Sigmoid colon (tissue), 7 donors: ENCODE measurements around the gene C1orf198. TPM values are rescaled to one million over a fixed set of nuclear protein-coding genes. Genes with fewer than 3 reads are reported as not detected.
A peak's percentile ranks its signal among the peaks of the same experiment; 100 is the strongest.

Source experiments
- DNase-seq: peaks from one replicate; pipeline ENCODE4 v3.0.0-alpha.2; 2019
- H3K27ac ChIP-seq, 4 donors: fragments of 200-600 bp; sonication (generic); one replicate each; pipeline ENCODE4 v1.5.1; 2016 to 2019; ENCODE audit warnings: mild to moderate bottlenecking in 1 of 4
- H3K27me3 ChIP-seq, 3 donors: fragments of 200-600 bp; sonication (generic); one replicate each; pipeline ENCODE4 v1.5.1; 2019; ENCODE audit warnings: mild to moderate bottlenecking in 1 of 3
- H3K36me3 ChIP-seq, 4 donors: fragments of 200-600 bp; sonication (generic); one replicate each; pipeline ENCODE4 v1.5.1; 2016 to 2019
- H3K4me1 ChIP-seq, 4 donors: fragments of 200-600 bp; sonication (generic); one replicate each; pipeline ENCODE4 v1.5.1; 2017 to 2019
- H3K4me3 ChIP-seq, 4 donors: fragments of 200-600 bp; sonication (generic); one replicate each; pipeline ENCODE4 v1.5.1; 2017 to 2019; ENCODE audit warnings: mild to moderate bottlenecking in 2 of 4, moderate library complexity in 1 of 4
- H3K9me3 ChIP-seq, 4 donors: fragments of 200-600 bp in 3 of 4; sonication (generic) in 3 of 4; one replicate each; pipeline versions ENCODE4 v1.5.1 to v1.6.1; 2013 to 2019
- CTCF ChIP-seq, 4 experiments: fragments of 450-650 bp in 3 of 4; fragments of 200-600 bp in 1 of 4; IDR thresholded peaks; one replicate each; pipeline ENCODE4 v1.5.1; 2016 to 2019; ENCODE audit warnings: antibody characterized with exemption in 4 of 4, mild to moderate bottlenecking in 3 of 4, moderate library complexity in 2 of 4
- EP300 ChIP-seq, 4 donors: sonication (generic); formaldehyde crosslinking; IDR thresholded peaks; one replicate each; pipeline ENCODE4 v1.6.1; 2017; ENCODE audit warnings: antibody characterized with exemption in 4 of 4
- POLR2A ChIP-seq, 2 donors: fragments of 450-650 bp; IDR thresholded peaks; one replicate each; pipeline ENCODE4 v1.6.1; 2016; ENCODE audit warnings: antibody characterized with exemption in 2 of 2, mild to moderate bottlenecking in 2 of 2, moderate library complexity in 2 of 2
- POLR2AphosphoS5 ChIP-seq, 4 donors: sonication (generic); formaldehyde crosslinking; IDR thresholded peaks; one replicate each; pipeline ENCODE4 v1.6.1; 2017; ENCODE audit warnings: antibody characterized with exemption in 4 of 4
- WGBS, 2 donors: extraction: QIAGEN DNeasy Blood & Tissue Kit; methylation state at CpG; one replicate each; pipeline ENCODE4 v1.1.7; 2013; 5-methylcytosine and 5-hydroxymethylcytosine counted together
- intact Hi-C: fragments of 100-400 bp; cut with DNase I; formaldehyde crosslinking; loops from one replicate; pipeline ENCODE4 v1.15.1; 2023
- polyA plus RNA-seq, 3 donors: library from polyadenylated mRNA; stranded (reverse); fragments of 200-250 nt; gene quantifications; one replicate each; pipeline ENCODE4 v1.2.3, GENCODE V29; 2013
- total RNA-seq, 4 donors: library from RNA; depleted of rRNA; stranded (reverse); fragments of >200 nt; gene quantifications; one replicate each; pipeline ENCODE4 v1.1.0, GENCODE V29; 2016
- donor health status: healthy with polysubstance abuse.
- donor health status: Bipolar disorder and iron deficiency.
- donor health status: healthy.

Gene C1orf198
- total and polyA plus RNA-seq, 7 donors = 4.9 to 63.5 (median 42.1) TPM

GRCh38 chr1:230823931-230824381, 44.4 kb downstream of the C1orf198 start:
- 65 to 71% methylated on average over 3 of the region's 3 CpGs for WGBS, 2 donors
- no peak for TF ChIP-seq POLR2AphosphoS5 (IDR thresholded peaks at IDR 0.05)
- TF ChIP-seq CTCF (IDR thresholded peaks at IDR 0.05) = no peak
- no peak for TF ChIP-seq POLR2A (IDR thresholded peaks at IDR 0.05)
- no peak for TF ChIP-seq EP300 (IDR thresholded peaks at IDR 0.05)
- H3K4me1 ChIP-seq = peaks cover 0 to 44% (median 29%) of the 10 kb centered on the region in 4 donors

GRCh38 chr1:230823426-230823825, 44.9 kb downstream of the C1orf198 start:
- intact Hi-C loops = no loop called here
- no peak for TF ChIP-seq POLR2A (IDR thresholded peaks at IDR 0.05)
- peak in 1 of 4 donors; percentile 7 for TF ChIP-seq POLR2AphosphoS5 (IDR thresholded peaks at IDR 0.05)
- TF ChIP-seq EP300 (IDR thresholded peaks at IDR 0.05) = no peak
- no peak for TF ChIP-seq CTCF (IDR thresholded peaks at IDR 0.05)
- WGBS, 2 donors = 73 to 87% methylated on average over 6 of the region's 6 CpGs
- H3K27me3 ChIP-seq = no peaks in the 10 kb centered on the region
- peak; percentile 81 for DNase-seq
- peaks cover 0 to 44% (median 30%) of the 10 kb centered on the region in 4 donors for H3K4me1 ChIP-seq
- no peaks in the 10 kb centered on the region for H3K36me3 ChIP-seq
- no peaks in the 10 kb centered on the region for H3K9me3 ChIP-seq
- peak overlapping the region in 3 of 4 donors; percentile 48 to 76 (median 50) for H3K27ac ChIP-seq
- H3K4me3 ChIP-seq = no peak overlapping the region

More at GRCh38 chr1:230823931-230824381, 44.4 kb downstream of the C1orf198 start:
- Histone ChIP-seq H3K27ac (peak overlapping the region in 3 of 4 donors; percentile 48 to 76 (median 50)), H3K9me3 (no peaks in the 10 kb centered on the region), H3K36me3 (no peaks in the 10 kb centered on the region), H3K4me3 (no peak overlapping the region), H3K27me3 (no peaks in the 10 kb centered on the region)
- no peak for DNase-seq
- intact Hi-C loops = no loop called here

GRCh38 chr1:230822092-230822581, 46.2 kb downstream of the C1orf198 start:
- TF ChIP-seq POLR2A (IDR thresholded peaks at IDR 0.05) (no peak), POLR2AphosphoS5 (IDR thresholded peaks at IDR 0.05) (peak in 1 of 4 donors; percentile 7)
- Histone ChIP-seq H3K4me3 (no peak overlapping the region), H3K36me3 (no peaks in the 10 kb centered on the region), H3K27ac (peak overlapping the region in 1 of 4 donors; percentile 50), H3K4me1 (peaks cover 0 to 37% (median 31%) of the 10 kb centered on the region in 4 donors), H3K27me3 (no peaks in the 10 kb centered on the region), H3K9me3 (no peaks in the 10 kb centered on the region)
- intact Hi-C loops = no loop called here
- peak; percentile 79 for DNase-seq
- 80 to 88% methylated on average over 13 of the region's 13 CpGs for WGBS, 2 donors

GRCh38 chr1:230821346-230821745, 47.0 kb downstream of the C1orf198 start:
- intact Hi-C loops = no loop called here
- no peaks in the 10 kb centered on the region for H3K27me3 ChIP-seq
- H3K9me3 ChIP-seq = no peaks in the 10 kb centered on the region
- DNase-seq = no peak
- no peak overlapping the region for H3K27ac ChIP-seq
- H3K36me3 ChIP-seq = no peaks in the 10 kb centered on the region
- peaks cover 0 to 35% (median 27%) of the 10 kb centered on the region in 4 donors for H3K4me1 ChIP-seq
- TF ChIP-seq POLR2AphosphoS5 (IDR thresholded peaks at IDR 0.05) (no peak), CTCF (IDR thresholded peaks at IDR 0.05) (no peak), EP300 (IDR thresholded peaks at IDR 0.05) (no peak), POLR2A (IDR thresholded peaks at IDR 0.05) (no peak)
- no peak overlapping the region for H3K4me3 ChIP-seq
- WGBS, 2 donors = 71 to 79% methylated on average over 4 of the region's 4 CpGs

- no peak overlapping the region for H3K27ac ChIP-seq
- WGBS, 2 donors = 84 to 87% methylated on average over 4 of the region's 4 CpGs
Measured at GRCh38 chr1:230820568-230820967, 47.8 kb downstream of the C1orf198 start.

More at GRCh38 chr1:230820568-230820967, 47.8 kb downstream of the C1orf198 start:
- intact Hi-C loops = no loop called here
- peaks cover 0 to 27% (median 21%) of the 10 kb centered on the region in 4 donors for H3K4me1 ChIP-seq
- H3K27me3 ChIP-seq = no peaks in the 10 kb centered on the region
- H3K9me3 ChIP-seq = no peaks in the 10 kb centered on the region
- no peak for TF ChIP-seq POLR2AphosphoS5 (IDR thresholded peaks at IDR 0.05)
- no peak for TF ChIP-seq POLR2A (IDR thresholded peaks at IDR 0.05)
- TF ChIP-seq EP300 (IDR thresholded peaks at IDR 0.05) = no peak
- no peak for TF ChIP-seq CTCF (IDR thresholded peaks at IDR 0.05)
- no peak overlapping the region for H3K4me3 ChIP-seq
- no peaks in the 10 kb centered on the region for H3K36me3 ChIP-seq
- no peak for DNase-seq
